Activated T-helper 1 cell treated with anti-CD3 and anti-CD28 coated beads, Interleukin-12 subunit alpha, Interleukin-12 subunit beta, Interleukin-2, Interleukin-4 antibody, amounts not matched to agents 30 ng/mL and 10 ng/mL and 1 ng/mL, durations not matched to agents 14 hours and 24 hours and 36 hours (primary cell): ENCODE data around the gene STX8. TPM values are rescaled to one million over a fixed set of nuclear protein-coding genes. Genes with fewer than 3 reads are reported as not detected.
A peak's percentile ranks its signal among the peaks of the same experiment; 100 is the strongest.

ENCODE experiments used
- DNase-seq: peaks from one replicate; pipeline ENCODE4 v3.0.0; 2021; ENCODE audit warnings: low spot score
- H3K27ac Mint-ChIP-seq: one replicate; pipeline ENCODE4 v1.8.0; 2021; ENCODE audit warnings: mild to moderate bottlenecking, mixed read lengths
- H3K27me3 Mint-ChIP-seq: one replicate; pipeline ENCODE4 v1.8.0; 2022; ENCODE audit warnings: mild to moderate bottlenecking, moderate library complexity, mixed read lengths; ENCODE audit not compliant: insufficient read depth
- H3K36me3 Mint-ChIP-seq: one replicate; pipeline ENCODE4 v1.8.0; 2021; ENCODE audit warnings: low read depth, mixed read lengths
- H3K4me1 Mint-ChIP-seq: one replicate; pipeline ENCODE4 v1.8.0; 2021; ENCODE audit warnings: low read depth, mixed read lengths
- H3K4me3 Mint-ChIP-seq: one replicate; pipeline ENCODE4 v1.8.0; 2021; ENCODE audit warnings: mild to moderate bottlenecking, moderate library complexity, mixed read lengths
- H3K9me3 Mint-ChIP-seq: one replicate; pipeline ENCODE4 v1.8.0; 2021; ENCODE audit warnings: mixed read lengths
- intact Hi-C: fragments of 100-400 bp; cut with micrococcal nuclease; formaldehyde crosslinking; loops from one replicate; pipeline ENCODE4 v1.15.1; 2024
- total RNA-seq: library from RNA; stranded (reverse); gene quantifications from 2 replicates; pipeline ENCODE4 v1.2.3, GENCODE V29; 2022

The STX8 gene
- total RNA-seq, 1 donor from 2014 or later, result 47.2 TPM

DNA sequence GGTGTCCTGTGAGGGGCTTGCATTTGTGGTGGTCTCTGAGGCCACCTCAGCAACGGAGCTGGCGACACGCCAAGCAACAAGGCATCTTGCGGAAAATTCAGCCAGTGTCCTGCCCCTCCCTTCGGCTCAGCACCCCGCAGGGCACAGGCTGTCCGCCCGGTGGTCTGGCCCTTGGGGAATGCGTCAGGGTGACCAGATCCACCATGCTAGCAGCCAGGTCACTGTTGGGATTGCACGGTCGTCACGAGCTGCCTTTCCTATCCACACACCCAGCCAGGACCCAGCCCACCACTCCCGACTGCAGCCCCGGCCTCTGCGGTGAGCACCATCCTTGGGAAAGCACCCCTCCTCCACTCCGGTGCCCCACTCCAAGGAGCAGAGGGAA, 333.1 kb downstream of the STX8 start:
- intact Hi-C loops, result no loop called here
- Mint-ChIP-seq H3K36me3 (no peaks in the 10 kb centered on the region), H3K27me3 (no peaks in the 10 kb centered on the region), H3K9me3 (no peaks in the 10 kb centered on the region), H3K4me3 (no peak overlapping the region), H3K4me1 (peaks cover 12% of the 10 kb centered on the region), H3K27ac (no peak overlapping the region)
- DNase-seq, result no peak

DNA sequence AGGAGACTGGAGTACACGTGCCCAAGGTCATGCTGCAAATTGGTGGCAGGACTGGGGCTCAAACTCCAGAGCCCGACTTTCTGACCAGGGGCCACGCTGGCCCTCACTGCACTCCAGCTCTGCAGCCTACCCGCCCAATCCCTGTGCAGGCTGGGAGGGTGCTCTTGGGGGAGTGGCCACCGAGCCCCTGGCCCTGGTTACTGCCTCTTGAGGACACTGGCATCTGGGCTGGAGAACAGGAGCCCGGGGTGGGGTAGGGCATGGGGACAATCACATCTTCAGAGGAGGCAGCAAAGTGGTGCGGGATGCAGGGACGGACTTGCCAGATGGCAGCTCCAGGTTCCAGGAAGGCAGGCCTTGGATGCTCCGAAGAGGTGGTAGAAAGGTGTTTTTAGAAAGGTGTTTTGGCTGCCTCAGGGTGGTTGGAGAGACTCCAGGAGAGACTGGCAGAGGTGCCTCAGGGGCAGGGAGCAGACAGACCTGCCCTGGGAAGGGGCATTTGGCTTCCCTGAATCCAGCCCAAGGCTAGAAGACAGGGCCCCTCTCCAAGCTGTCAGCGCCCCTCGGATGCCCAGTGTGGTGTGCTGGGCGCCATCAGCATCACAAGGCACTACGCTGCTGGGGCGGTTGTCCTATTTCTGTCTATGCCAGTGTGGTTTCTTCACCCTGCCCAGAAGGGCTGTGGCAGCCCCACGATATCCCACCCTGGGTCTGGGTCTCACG, 333.7 kb downstream of the STX8 start:
- Mint-ChIP-seq H3K27me3 (no peaks in the 10 kb centered on the region), H3K27ac (peak overlapping the region; percentile 40), H3K4me1 (peaks cover 12% of the 10 kb centered on the region), H3K4me3 (peak overlapping the region; percentile 42), H3K9me3 (no peaks in the 10 kb centered on the region), H3K36me3 (no peaks in the 10 kb centered on the region)
- no peak for DNase-seq
- intact Hi-C loops, result no loop called here

DNA sequence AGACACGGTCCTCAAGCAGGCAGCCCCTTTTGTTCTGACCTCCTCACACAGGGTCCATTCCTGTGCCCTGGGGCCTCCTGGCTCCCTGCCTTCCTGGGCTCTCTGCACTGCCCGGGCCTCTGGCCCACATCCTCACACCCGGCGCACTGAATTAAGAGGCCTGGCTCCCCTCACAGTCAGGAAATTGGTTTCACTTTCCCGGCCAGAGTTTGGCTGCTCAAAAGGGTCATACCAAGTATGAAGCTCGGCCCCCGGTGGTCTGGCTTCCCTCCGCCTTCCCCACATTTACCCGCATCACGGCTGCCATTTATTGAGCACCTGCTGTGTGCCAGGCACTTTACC, 334.3 kb downstream of the STX8 start:
- peak overlapping the region; percentile 40 for H3K27ac Mint-ChIP-seq
- DNase-seq, result no peak

DNA sequence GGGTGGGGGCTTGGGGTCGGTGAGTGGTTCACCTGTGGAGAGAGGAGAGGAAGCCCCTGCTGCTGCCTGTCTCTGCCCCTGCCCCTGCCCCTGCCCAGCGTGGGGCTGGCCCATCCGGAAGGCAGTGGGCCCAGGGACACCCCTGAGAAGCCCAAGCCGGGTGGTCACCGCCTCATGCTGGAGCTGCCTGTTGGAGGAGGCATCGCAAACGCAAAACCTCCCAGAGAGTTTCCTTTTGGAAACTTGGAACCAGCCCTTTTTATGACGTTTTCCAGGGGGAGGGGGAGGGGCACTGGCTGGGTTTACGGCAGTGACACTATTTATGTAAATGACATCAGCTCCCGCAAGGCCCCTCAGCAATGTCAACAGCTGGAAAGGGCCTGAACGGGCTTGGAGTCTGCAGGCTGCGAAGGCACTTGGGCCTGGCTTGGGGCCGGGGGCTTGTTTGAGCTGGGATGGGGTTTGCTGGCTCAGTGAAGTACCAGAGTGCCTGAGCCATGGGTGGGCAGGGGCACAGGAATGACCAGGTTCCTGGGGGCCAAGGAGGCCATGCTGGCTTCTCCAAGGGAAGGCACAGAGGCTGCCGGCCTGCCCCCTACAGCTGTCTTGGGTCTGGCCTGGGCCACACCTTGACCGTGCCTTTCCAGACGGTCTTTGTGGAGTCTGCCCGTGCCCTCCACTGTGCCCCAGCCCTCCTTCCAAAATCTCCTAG, 334.8 kb downstream of the STX8 start:
- intact Hi-C loops, result loop anchor here (1.0 kb wide), 2 partner anchors 11 to 49 kb away; no protein-coding TSS in a partner anchor
- DNase-seq, result no peak
- Mint-ChIP-seq H3K4me3 (peak overlapping the region; percentile 42), H3K36me3 (no peaks in the 10 kb centered on the region), H3K9me3 (no peaks in the 10 kb centered on the region), H3K27ac (no peak overlapping the region), H3K4me1 (peaks cover 12% of the 10 kb centered on the region), H3K27me3 (no peaks in the 10 kb centered on the region)

More for the DNA sequence above, 334.3 kb downstream of the STX8 start:
- intact Hi-C loops, result no loop called here
- Mint-ChIP-seq H3K9me3 (no peaks in the 10 kb centered on the region), H3K27me3 (no peaks in the 10 kb centered on the region), H3K4me1 (peaks cover 12% of the 10 kb centered on the region), H3K4me3 (peak overlapping the region; percentile 42), H3K36me3 (no peaks in the 10 kb centered on the region)

DNA sequence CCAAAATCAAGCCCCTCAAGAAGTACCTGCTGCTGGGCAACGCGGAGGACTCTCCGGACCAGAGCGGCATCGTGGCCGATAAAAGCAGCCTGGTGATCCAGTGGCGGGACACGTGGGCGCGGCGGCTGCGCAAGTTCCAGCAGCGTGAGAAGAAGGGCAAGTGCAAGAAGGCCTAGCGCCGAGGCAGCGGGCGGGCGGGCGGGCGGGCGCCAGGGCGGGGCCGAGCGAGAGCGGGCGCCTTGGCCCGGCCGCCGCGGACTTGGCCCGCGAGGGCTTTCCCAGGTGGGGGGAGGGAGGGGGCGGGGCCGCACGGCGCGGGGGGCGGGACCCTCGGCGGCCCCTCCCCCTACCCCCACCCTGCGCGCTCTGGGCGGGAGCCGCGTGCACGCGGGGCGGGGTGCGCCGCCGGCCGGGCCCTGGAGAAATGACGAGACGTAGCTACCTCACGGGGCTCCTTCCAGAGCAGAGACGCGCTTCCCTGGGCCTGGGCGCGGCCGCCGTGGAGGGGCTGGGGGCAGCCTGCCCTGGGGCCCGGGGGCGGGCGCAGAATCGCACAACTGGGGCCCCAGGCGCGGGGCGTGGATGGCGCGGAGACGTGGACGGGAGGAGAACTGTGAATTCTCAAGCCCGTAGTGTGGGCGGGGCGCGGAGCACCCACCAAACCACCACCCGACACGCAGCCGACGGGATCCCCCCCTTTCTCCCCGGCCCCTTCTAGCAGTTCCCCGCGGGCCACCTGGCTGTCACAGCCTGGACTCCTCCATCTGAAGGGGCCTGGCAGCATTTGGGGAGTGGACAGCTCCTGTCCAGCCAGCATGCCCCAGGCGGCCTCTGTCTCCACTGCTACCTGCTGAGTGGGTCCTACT, 335.6 kb downstream of the STX8 start:
- DNase-seq, result peak; percentile 61
- intact Hi-C loops, result loop anchor here (1.0 to 5.0 kb wide), 3 partner anchors 12 to 50 kb away; no protein-coding TSS in a partner anchor
- H3K4me3 Mint-ChIP-seq, result peak overlapping the region; percentile 77
- H3K27me3 Mint-ChIP-seq, result no peaks in the 10 kb centered on the region
- no peaks in the 10 kb centered on the region for H3K36me3 Mint-ChIP-seq
- peak overlapping the region; percentile 63 for H3K27ac Mint-ChIP-seq
- no peaks in the 10 kb centered on the region for H3K9me3 Mint-ChIP-seq
- H3K4me1 Mint-ChIP-seq, result peaks cover 12% of the 10 kb centered on the region

DNA sequence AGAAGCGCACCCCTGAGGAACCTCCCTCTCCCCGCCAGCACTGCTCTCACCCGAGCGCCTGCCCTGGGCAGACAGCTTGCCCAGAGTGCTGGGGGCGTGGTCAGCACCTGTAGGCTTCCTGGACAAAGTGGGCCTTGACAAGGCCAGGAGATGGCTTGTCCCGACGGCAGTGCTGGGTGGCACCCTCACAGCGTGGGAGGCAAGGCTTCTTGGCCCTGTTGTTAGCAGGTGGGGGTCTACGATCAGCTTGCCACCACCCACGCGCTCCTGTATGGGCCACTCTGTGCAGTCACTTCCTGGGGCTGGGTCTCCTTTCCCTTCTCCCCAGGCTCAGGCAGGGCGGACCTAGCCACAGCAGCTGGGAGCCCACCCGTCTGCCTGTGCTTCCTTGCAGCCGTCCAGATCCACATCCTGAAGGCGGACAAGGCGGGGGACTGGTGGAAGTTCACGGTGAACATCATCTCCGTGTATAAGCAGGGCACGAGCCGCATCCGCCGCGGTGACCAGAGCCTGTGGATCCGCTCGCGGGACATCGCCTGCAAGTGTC, 336.3 kb downstream of the STX8 start:
- Mint-ChIP-seq H3K4me1 (peaks cover 12% of the 10 kb centered on the region), H3K27ac (peak overlapping the region; percentile 63), H3K27me3 (no peaks in the 10 kb centered on the region), H3K9me3 (no peaks in the 10 kb centered on the region), H3K4me3 (peak overlapping the region; percentile 77), H3K36me3 (no peaks in the 10 kb centered on the region)
- DNase-seq, result no peak
- intact Hi-C loops, result loop anchor here (5.0 kb wide), 1 partner anchor 33 kb away; no protein-coding TSS in a partner anchor

DNA sequence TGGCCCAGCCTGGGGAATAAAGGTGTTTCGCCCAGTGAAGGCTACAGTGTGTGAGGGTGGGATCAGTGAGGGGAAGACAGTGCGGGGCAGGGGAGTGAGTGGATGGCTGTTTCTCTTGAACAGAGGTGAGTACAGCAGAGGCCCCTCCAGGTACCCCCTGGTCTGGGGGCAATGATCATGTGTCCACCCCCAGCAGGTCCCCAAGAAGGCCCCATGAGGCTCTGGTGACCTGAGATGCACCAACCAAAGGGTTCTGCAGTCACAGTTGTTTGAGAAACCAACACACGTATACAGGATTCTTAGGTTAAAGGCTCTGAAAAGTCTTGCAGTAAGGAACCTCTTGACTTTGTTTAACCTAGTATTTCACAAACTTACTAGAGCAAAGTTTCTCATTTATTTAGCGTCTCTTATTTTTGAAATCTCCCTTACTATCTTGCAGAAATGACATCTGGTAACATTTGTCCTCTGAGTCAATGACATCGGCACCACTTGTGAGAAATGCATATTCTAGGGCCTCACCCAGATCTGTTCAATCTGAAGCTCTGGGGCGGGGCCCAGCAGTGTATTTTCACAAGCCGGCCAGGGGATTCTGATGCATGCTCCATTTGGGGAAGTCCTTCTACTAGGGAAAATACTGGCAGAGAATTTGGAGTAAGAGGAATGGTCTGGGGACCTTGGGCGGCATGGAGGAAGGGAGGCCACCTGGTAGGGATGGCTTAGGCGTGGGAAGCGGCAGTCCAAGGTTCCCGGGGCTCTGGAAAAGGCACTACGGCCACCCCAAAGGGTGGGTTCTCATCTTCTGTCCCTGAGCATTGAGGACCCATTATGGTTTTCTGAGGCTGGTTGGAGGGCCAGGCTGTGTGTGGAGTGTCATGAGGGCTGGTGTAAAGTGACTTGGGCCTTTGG, 337.0 kb downstream of the STX8 start:
- no peak for DNase-seq
- Mint-ChIP-seq H3K36me3 (no peaks in the 10 kb centered on the region), H3K4me3 (peak overlapping the region; percentile 77), H3K27ac (peak overlapping the region; percentile 48), H3K9me3 (no peaks in the 10 kb centered on the region), H3K4me1 (peaks cover 12% of the 10 kb centered on the region), H3K27me3 (no peaks in the 10 kb centered on the region)
- intact Hi-C loops, result loop anchor here (5.0 kb wide), 1 partner anchor 34 kb away; no protein-coding TSS in a partner anchor

DNA sequence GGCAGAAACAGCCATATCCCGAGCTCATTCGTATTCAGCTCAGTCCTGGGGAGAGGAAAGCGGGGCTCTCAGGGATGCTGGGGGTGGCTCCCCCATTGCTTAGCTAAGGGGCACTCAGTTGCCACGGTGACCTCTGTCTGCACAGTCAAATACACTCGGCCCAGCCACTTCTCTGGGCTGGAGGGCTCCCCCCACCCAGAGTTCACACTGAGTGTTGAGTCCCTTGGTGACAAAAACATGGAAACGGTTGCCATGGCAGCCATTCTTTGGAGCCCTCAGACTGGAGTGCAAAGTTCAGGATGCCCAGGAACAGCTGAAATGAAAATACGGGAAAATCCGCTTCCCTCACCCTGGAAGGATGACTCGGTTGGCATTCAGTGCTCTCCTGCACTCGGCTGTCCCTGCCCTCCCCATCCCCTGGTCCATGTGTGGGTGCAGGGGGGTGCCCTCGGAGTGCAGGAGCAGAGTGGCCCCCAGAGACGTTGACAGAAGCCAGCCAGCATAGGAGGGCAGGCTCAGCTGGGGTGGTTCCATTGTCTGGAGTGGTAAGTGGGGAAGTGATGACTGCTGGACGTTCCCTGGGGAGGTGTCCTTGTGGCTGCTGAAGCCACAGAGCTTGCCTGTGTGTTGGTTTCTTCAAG, 337.8 kb downstream of the STX8 start:
- intact Hi-C loops, result loop anchor here (5.0 kb wide), 1 partner anchor 35 kb away; no protein-coding TSS in a partner anchor
- DNase-seq, result no peak
- peak overlapping the region; percentile 37 for H3K4me3 Mint-ChIP-seq
- no peaks in the 10 kb centered on the region for H3K36me3 Mint-ChIP-seq
- H3K27ac Mint-ChIP-seq, result no peak overlapping the region
- no peaks in the 10 kb centered on the region for H3K9me3 Mint-ChIP-seq
- H3K4me1 Mint-ChIP-seq, result peaks cover 12% of the 10 kb centered on the region
- no peaks in the 10 kb centered on the region for H3K27me3 Mint-ChIP-seq

DNA sequence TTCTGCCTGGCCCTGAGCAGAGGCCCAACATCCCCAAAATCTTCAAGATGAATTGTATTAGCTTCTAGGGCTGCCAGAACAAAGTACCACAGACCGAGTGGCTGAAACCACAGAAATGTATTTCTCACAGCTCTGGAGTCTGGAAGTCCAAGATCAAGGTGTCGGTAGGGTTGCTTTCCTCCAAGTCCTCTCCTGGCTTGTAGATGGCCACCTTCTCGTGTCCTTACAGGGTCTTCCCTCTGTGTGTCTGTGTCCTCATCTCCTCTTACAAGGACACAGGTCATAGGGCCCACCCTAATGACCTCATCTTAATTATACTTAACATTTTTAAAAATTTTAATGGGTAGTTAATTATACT, 338.6 kb downstream of the STX8 start:
- Mint-ChIP-seq H3K36me3 (no peaks in the 10 kb centered on the region), H3K27ac (no peak overlapping the region), H3K9me3 (no peaks in the 10 kb centered on the region), H3K27me3 (no peaks in the 10 kb centered on the region), H3K4me3 (no peak overlapping the region), H3K4me1 (peaks cover 12% of the 10 kb centered on the region)
- intact Hi-C loops, result loop anchor here (5.0 kb wide), 1 partner anchor 35 kb away; no protein-coding TSS in a partner anchor
- no peak for DNase-seq

DNA sequence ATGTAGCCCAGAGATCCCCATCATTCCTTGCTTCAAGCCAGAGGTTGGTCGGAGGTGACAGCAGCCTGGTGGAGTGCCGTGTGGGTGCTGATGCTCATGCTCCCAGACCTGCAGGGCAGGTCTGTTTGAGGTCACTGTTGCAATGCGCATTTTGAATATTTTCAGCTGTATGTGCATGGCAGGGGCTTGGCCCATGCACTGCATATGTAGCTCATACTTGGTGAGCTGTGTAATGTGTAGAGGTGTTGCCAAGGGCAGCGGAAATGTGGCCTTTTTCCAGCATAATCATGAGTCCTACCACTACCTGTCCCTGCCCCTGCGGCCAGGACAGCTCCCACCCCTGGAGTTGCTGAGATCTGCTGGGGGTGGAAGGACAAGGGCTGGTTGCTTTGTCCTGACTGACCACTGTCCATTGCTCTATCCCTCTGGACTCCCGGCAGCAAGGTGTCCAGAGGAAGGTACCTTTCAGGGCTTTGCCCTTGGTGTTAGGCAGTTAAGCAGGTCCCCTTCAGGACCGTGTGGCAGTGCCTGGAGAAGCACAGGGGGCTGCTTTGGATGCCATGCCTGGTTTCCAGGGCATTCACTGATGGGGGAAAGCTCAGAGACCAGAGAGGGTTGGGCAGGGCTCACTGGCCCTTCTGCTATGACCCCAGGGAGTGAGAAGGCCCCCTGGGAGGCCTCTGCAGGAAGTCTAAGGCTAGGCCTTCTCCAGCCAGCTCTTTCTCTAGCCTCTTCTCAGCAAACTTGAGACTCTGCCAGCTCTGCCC, 339.2 kb downstream of the STX8 start:
- Mint-ChIP-seq H3K9me3 (no peaks in the 10 kb centered on the region), H3K36me3 (no peaks in the 10 kb centered on the region), H3K4me1 (peaks cover 12% of the 10 kb centered on the region), H3K27me3 (no peaks in the 10 kb centered on the region), H3K4me3 (no peak overlapping the region), H3K27ac (no peak overlapping the region)
- DNase-seq, result no peak
- intact Hi-C loops, result loop anchor here (5.0 kb wide), 1 partner anchor 36 kb away; no protein-coding TSS in a partner anchor

DNA sequence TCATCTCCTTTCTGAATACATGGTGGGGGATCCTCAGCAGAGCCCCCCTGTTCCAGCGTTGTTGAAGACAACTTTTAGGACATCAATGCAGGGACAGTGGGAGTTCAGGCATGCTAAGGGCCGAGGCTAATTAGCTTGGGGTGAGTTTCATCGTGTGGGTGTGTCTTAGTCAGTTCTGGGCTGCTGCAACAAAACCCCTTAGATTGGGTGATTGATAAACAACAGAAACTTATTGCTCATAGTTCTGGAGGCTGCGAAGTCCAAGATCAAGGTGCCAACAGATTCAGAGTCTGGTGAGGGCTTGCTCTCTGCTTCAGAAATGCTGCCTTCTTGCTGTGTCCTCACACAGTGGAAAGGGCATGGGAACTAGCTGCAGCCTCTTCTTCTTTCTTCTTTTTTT, 340.3 kb downstream of the STX8 start:
- H3K4me3 Mint-ChIP-seq, result no peak overlapping the region
- intact Hi-C loops, result loop anchor here (5.0 kb wide), 1 partner anchor 37 kb away; no protein-coding TSS in a partner anchor
- DNase-seq, result no peak
- no peak overlapping the region for H3K27ac Mint-ChIP-seq
- peaks cover 12% of the 10 kb centered on the region for H3K4me1 Mint-ChIP-seq
- no peaks in the 10 kb centered on the region for H3K9me3 Mint-ChIP-seq
- H3K27me3 Mint-ChIP-seq, result no peaks in the 10 kb centered on the region
- H3K36me3 Mint-ChIP-seq, result no peaks in the 10 kb centered on the region
